Measurements from ENCODE around the gene TSN.

DNA sequence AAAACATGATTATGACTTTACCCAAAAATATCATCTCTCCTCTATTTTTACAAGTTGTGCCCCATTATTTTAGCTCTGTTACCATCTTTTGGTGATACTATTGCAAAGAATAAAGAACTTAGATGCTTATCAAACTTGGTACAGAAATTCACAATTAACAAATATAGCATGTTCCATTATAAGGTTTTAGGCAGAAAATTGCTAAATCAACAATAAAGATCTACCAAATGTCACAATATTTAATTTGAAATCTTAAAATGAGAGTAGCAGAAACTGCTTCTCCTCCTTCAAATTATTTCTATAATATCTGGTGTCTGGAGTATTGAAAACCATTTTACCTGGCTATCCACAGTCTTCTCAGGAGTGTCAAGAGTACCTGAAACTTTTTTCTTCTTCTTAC lies 27.5 kb upstream of the TSN start:
- TF ChIP-seq, protein P1, sequence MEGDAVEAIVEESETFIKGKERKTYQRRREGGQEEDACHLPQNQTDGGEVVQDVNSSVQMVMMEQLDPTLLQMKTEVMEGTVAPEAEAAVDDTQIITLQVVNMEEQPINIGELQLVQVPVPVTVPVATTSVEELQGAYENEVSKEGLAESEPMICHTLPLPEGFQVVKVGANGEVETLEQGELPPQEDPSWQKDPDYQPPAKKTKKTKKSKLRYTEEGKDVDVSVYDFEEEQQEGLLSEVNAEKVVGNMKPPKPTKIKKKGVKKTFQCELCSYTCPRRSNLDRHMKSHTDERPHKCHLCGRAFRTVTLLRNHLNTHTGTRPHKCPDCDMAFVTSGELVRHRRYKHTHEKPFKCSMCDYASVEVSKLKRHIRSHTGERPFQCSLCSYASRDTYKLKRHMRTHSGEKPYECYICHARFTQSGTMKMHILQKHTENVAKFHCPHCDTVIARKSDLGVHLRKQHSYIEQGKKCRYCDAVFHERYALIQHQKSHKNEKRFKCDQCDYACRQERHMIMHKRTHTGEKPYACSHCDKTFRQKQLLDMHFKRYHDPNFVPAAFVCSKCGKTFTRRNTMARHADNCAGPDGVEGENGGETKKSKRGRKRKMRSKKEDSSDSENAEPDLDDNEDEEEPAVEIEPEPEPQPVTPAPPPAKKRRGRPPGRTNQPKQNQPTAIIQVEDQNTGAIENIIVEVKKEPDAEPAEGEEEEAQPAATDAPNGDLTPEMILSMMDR (IDR thresholded peaks at IDR 0.05) = no peak
- no peak for TF ChIP-seq POLR2A (IDR thresholded peaks at IDR 0.05)

Measured in body of pancreas (tissue), 4 donors.